AG04449 (cell line): ENCODE results near the gene FLNC.

Experiments used
- CTCF ChIA-PET: fragments of 350-600 bp; formaldehyde crosslinking; extraction: SDS; loops from one replicate; lab custom pipeline; 2021; ENCODE audit warnings: antibody characterized with exemption; lab: Yijun Ruan, JAX
- POLR2A ChIA-PET: fragments of 400-600, 350-600 bp; formaldehyde crosslinking; extraction: SDS; loops from one replicate; lab custom pipeline; 2020; ENCODE audit warnings: antibody characterized with exemption, inconsistent platforms; lab: Yijun Ruan, JAX
- DNase-seq: peaks from one replicate; pipeline ENCODE4 v3.0.0-alpha.2; 2010; ENCODE audit warnings: low read depth, low spot score
- H3K4me3 ChIP-seq: 2 replicates; pipeline ENCODE4 v1.5.1; 2011; ENCODE audit warnings: low read depth, mild to moderate bottlenecking, control low read depth, low read length
- TF ChIP-seq, protein P1 (sequence below): IDR thresholded peaks from one replicate; pipeline ENCODE4 v1.5.1; 2011; ENCODE audit warnings: mild to moderate bottlenecking, moderate library complexity, low read length, control low read depth, inconsistent platforms; ENCODE audit not compliant: insufficient read depth; ENCODE audit errors: missing control alignments

FLNC gene

DNA sequence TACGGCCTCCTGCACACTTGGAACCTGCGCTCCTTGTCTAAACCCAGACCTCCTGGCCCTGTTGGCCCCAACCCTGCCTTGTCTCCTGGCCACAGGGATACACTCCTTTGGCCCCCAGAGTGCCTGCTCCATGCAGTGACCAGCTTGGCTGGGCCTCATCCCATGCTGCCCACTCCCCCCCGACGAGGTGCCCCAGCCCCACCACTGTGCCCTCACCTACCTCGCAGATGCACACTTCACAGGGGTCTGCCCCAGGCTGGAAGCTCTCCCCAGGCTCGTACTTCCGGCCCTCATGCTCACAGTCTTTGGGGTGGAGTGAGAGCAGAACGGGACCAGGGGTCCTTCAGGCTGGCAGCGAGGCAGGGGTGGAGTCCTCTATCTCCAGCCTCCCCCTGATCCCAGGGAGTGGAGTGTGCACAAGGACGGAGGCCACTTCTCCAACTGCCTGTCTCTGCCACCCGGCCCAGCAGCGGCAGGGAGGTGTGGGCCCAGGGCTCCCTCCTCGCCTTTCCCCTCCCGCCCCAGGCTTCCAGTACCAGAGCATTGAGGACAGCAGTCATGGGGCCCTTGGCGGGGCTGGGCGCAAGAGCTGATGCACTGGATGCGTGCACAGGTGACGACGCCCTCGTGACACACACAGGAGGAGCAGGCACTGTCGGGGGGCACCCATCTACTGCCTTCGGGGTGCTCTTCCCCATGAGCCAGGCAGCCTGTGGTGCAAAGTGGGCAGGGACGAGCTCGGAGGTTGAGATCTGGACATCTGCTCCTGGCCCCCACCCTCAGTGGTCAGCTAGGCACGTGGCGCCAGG, 54.6 kb downstream of the FLNC start:
- H3K4me3 ChIP-seq: no peak overlapping the region
- POLR2A ChIA-PET: no interaction called here
- CTCF ChIA-PET: interaction anchor here (0.7 to 10.0 kb wide), 17 partner anchors 12 to 462 kb away, joined by 3 to 203 read pairs (median 3); partner anchors contain the start of genes ATP6V1F, GARIN1A and METTL2B
- TF ChIP-seq, protein P1, sequence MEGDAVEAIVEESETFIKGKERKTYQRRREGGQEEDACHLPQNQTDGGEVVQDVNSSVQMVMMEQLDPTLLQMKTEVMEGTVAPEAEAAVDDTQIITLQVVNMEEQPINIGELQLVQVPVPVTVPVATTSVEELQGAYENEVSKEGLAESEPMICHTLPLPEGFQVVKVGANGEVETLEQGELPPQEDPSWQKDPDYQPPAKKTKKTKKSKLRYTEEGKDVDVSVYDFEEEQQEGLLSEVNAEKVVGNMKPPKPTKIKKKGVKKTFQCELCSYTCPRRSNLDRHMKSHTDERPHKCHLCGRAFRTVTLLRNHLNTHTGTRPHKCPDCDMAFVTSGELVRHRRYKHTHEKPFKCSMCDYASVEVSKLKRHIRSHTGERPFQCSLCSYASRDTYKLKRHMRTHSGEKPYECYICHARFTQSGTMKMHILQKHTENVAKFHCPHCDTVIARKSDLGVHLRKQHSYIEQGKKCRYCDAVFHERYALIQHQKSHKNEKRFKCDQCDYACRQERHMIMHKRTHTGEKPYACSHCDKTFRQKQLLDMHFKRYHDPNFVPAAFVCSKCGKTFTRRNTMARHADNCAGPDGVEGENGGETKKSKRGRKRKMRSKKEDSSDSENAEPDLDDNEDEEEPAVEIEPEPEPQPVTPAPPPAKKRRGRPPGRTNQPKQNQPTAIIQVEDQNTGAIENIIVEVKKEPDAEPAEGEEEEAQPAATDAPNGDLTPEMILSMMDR: no peak
- DNase-seq: no peak

DNA sequence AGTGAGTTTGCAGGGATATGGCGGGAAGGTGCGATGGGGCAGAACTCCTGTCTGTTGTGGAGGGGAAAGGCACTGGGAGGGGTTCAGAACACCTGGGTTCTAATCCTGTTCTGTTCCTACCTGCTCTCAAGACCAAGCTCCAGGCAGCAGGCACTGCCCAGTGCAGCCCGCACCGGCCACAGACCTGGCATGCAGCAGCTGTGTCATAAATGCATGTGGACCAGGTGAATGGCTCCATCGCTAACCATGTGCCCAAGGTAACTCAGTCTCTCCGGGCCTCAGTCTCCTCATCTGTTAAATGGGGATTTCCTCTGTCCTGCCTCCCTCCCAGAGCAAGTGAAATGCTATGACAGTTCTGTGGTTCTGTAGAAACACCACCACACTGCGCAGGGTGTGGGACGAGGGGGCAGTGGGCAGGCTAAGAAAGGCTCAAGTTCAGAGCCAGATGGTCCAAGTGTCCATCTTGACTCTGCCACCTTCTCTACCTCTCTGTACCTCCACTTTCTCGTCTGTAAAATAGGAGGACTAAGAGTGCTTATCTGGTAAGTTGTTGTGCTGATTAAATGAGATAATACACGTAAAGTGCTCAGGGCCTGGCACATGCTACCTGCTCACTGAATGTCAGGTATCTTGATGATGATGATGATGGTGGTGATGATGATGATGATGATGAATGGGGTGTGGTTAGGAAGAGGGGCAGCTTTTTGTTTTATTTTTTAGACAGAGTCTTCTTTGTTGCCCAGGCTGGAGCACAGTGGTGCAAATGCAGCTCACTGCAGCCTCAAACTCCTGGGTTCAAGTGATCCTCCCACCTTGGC, 55.4 kb downstream of the FLNC start:
- POLR2A ChIA-PET: no interaction called here

DNA sequence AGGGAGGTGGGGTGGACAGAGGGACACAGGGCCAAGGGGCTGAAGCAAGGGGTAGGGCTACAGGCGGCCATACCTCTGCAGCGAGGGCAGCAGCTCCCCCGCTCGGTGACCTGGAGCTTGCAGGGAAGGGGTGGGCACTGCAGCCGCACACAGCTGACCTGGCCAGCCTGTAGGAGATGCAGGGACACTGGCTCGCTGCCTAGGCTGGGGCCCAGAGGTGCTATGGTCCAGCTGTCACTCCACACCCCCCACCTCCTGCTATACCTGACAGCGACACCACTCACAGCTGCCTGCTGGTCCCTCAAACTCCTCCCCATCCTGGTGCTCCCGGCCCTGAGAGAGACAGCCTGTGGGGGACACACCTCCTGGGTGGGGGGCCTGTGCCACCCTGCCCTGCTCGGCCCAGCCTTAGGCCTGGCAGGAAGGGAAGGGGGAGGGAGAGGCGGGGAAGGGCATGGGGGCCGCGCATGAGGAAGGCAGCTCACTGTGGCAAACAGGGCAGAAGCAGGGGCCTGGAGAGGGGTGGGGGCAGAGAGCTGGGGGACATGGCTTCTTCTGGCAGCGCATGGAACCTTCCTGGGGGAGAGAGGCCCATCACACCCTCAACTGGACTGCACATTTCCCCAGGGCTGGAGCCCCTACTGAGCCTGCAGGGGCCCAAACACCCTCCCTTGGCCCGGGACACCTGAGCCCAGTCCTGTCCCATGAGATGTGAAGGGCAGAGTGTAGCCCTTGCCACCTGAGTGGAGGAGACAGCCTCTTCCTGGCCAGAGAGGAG, 56.4 kb downstream of the FLNC start:
- ChIA-PET CTCF (interaction anchor here (0.9 to 10.0 kb wide), 7 partner anchors 19 to 464 kb away, joined by 3 to 203 read pairs (median 3); partner anchors contain the start of gene ATP6V1F), POLR2A (no interaction called here)
- no peak for DNase-seq
- H3K4me3 ChIP-seq: no peak overlapping the region
- TF ChIP-seq, protein P1: no peak

More for the DNA sequence above, 55.4 kb downstream of the FLNC start:
- no peak overlapping the region for H3K4me3 ChIP-seq
- TF ChIP-seq, protein P1: no peak
- CTCF ChIA-PET: interaction anchor here (0.7 to 10.0 kb wide), 15 partner anchors 11 to 463 kb away, joined by 3 to 203 read pairs (median 4); partner anchors contain the start of genes ATP6V1F, GARIN1A and METTL2B
- DNase-seq: no peak

DNA sequence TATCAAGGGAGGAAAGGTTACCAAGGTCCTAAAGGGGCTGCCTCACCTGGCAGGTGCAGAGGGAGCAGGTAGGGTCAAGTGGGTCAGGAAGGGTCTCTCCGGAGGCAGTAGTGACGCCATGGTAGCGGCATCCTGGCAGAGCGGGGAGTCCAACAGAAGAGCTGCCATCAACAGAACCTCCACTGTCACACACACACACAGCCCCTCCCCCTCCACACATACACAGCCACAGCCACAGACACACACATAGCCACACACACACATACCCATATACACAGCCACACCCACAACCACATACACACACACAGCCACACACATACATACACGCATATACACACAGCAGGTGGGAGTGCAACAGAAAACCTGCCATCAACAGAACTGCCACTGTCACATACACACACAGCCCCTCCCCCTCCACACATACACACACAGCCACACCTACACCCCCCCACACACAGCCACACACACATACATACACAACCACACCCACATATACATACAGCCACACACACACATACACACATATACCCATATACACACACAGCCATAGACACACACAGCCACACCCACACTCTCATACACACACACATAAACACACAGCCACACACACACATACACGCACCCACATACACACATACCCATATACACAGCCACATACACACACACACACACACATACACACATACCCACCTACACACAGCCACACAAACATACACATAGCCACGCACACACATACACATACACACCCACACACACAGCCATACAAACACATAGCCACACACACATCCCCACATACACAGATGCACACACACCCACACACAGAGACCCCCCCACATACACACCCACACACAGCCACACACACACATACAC, 57.2 kb downstream of the FLNC start:
- TF ChIP-seq, protein P1: no peak
- ChIA-PET CTCF (interaction anchor here (1.1 to 10.0 kb wide), 2 partner anchors 20 to 411 kb away, joined by 3 to 203 read pairs; partner anchors contain the start of gene ATP6V1F), POLR2A (no interaction called here)
- no peak for DNase-seq
- no peak overlapping the region for H3K4me3 ChIP-seq

DNA sequence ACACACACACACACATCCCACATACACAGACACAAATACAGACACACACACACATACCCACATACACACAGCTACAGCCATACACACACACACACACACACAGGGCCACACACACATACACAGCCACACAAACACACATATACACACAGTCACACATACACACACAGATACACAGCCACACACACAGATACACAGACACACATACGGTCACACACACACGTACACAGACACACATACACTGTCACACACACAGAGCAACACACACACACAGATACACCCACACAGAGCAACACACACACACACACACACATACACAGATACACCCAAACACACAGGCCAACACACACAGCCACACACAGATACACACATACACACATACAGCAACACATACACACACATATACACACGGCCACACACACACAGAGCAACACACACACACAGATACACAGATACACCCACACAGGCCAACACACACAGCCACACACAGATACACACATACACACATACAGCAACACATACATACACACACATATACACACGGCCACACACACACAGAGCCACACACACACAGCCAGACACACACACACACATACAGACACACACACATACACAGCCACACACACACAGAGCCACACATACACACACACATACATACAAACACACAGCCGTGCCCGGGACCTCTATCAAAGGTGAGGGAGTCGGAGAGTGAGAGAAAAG, 58.0 kb downstream of the FLNC start:
- ChIA-PET POLR2A (no interaction called here), CTCF (no interaction called here)
- TF ChIP-seq, protein P1: no peak
- H3K4me3 ChIP-seq: no peak overlapping the region
- no peak for DNase-seq
